Thoracic aorta (tissue), 2 donors: ENCODE measurements around the gene LRRC27. TPM values are rescaled to one million over a fixed set of nuclear protein-coding genes. Genes with fewer than 3 reads are reported as not detected.

Experiments
- ATAC-seq: fragments of 150-250 bp; one replicate; pipeline ENCODE4 v1.8.0; 2017; ENCODE audit warnings: low read depth; ENCODE audit not compliant: insufficient number of reproducible peaks, low FRiP score
- DNase-seq: peaks from one replicate; pipeline ENCODE4 v3.0.0-alpha.2; 2020; ENCODE audit warnings: low spot score
- H3K27ac ChIP-seq, 2 donors: fragments of 200-600 bp; sonication (generic); 1 replicate in 1 of 2; 2 replicates in 1 of 2; pipeline ENCODE4 v1.5.1; 2016; ENCODE audit warnings: mild to moderate bottlenecking in 2 of 2, moderate library complexity in 2 of 2
- H3K27me3 ChIP-seq: fragments of 200-600 bp; sonication (generic); replicated peaks from 2 replicates; pipeline ENCODE4 v1.6.0; 2016; ENCODE audit warnings: mild to moderate bottlenecking; ENCODE audit not compliant: insufficient read depth
- H3K36me3 ChIP-seq: fragments of 200-600 bp; sonication (generic); one replicate; pipeline ENCODE4 v1.5.1; 2016
- H3K4me1 ChIP-seq, 2 donors: fragments of 200-600 bp; sonication (generic); 1 replicate in 1 of 2; 2 replicates in 1 of 2; pipeline versions ENCODE4 v1.5.1 to v1.6.0; 2016; ENCODE audit warnings: low read depth in 2 of 2, mild to moderate bottlenecking in 1 of 2; ENCODE audit not compliant: control insufficient read depth in 1 of 2
- H3K4me3 ChIP-seq: fragments of 200-600 bp; sonication (generic); 2 replicates; pipeline ENCODE4 v1.5.1; 2016; ENCODE audit warnings: mild to moderate bottlenecking
- H3K9me3 ChIP-seq: fragments of 200-600 bp; sonication (generic); 2 replicates; pipeline ENCODE4 v1.5.1; 2016
- total RNA-seq, 2 donors: library from RNA; depleted of rRNA; stranded (reverse); fragments of >200 nt; gene quantifications; one replicate each; pipeline versions ENCODE4 v1.1.0 to v1.2.3, GENCODE V29; 2016
- TF ChIP-seq, protein P1 (sequence below): fragments of 200-600 bp; sonication (generic); IDR thresholded peaks from one replicate; pipeline ENCODE4 v1.5.1; 2019; ENCODE audit warnings: antibody characterized with exemption

Gene LRRC27
- total RNA-seq, 2 donors from 2014 or later, result 3.2 to 8.9 TPM

DNA sequence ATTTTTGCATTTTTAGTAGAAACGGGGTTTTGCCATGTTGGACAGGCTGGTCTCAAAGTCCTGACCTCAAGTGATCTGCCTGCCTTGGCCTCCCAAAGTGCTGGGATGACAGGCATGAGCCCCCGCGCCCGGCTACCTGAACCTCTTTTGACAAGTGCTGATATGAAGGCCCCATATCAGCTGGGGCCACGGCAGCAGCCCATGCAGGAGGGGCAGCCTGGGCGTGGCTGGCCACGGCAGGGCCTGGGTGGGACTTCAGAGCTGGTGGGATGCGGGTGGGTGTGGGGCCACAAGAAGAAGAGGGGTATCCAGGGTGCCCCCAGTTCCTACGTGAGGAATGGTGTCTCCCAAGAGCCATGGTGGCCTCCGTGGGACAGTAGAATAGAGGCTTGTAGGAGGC is 6.9 kb downstream of the LRRC27 start:
- Histone ChIP-seq H3K36me3 (no peaks in the 10 kb centered on the region), H3K27ac (no peak overlapping the region)
- DNase-seq, result no peak

DNA sequence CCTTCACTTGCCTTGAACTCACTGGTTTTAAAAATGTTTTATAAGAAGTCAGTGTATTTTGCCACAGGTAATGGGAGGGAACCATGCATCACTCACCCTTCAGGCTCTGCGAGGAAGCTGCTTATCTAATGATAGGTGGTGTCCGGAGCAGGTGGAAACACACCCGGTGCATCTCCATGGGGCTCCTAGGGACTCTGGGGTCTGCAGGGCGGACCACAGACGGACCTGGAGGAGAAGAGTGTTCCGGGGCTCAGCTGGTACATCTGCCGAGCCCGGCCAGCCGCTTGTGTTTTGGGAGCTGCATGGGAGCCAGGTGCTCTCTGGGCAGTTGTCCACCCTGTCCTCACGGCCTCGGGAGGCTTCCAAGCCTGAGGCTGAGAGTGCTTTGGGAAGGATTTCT is 7.3 kb downstream of the LRRC27 start:
- H3K9me3 ChIP-seq, result no peaks in the 10 kb centered on the region
- no peak overlapping the region for H3K27ac ChIP-seq
- TF ChIP-seq, protein P1, sequence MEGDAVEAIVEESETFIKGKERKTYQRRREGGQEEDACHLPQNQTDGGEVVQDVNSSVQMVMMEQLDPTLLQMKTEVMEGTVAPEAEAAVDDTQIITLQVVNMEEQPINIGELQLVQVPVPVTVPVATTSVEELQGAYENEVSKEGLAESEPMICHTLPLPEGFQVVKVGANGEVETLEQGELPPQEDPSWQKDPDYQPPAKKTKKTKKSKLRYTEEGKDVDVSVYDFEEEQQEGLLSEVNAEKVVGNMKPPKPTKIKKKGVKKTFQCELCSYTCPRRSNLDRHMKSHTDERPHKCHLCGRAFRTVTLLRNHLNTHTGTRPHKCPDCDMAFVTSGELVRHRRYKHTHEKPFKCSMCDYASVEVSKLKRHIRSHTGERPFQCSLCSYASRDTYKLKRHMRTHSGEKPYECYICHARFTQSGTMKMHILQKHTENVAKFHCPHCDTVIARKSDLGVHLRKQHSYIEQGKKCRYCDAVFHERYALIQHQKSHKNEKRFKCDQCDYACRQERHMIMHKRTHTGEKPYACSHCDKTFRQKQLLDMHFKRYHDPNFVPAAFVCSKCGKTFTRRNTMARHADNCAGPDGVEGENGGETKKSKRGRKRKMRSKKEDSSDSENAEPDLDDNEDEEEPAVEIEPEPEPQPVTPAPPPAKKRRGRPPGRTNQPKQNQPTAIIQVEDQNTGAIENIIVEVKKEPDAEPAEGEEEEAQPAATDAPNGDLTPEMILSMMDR, result no peak
- DNase-seq (no peak), ATAC-seq (no peak)
- no peaks in the 10 kb centered on the region for H3K27me3 ChIP-seq
- H3K4me3 ChIP-seq, result no peak overlapping the region
- H3K36me3 ChIP-seq, result no peaks in the 10 kb centered on the region
- no peaks in the 10 kb centered on the region for H3K4me1 ChIP-seq

More for the DNA sequence above, 6.9 kb downstream of the LRRC27 start:
- ATAC-seq, result no peak
- H3K27me3 ChIP-seq, result no peaks in the 10 kb centered on the region
- TF ChIP-seq, protein P1, result no peak
- H3K9me3 ChIP-seq, result no peaks in the 10 kb centered on the region
- no peak overlapping the region for H3K4me3 ChIP-seq
- H3K4me1 ChIP-seq, result no peaks in the 10 kb centered on the region

DNA sequence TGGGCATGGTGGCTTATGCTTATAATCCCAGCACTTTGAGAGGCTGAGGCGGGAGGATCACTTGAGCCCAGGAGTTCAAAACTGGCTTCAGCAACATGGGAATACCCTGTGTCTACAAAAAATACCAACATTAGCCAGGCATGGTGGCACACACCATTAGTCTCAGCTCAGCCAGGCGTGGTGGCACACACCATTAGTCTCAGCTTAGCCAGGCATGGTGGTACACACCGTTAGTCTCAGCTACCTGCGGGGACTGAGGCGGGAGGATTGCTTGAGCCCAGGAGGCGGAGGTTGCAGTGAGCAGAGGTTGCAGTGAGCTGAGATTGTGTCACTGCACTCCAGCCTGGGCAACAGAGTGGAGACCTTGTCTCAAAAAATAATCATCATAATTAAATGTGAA is 9.0 kb downstream of the LRRC27 start:
- TF ChIP-seq, protein P1, result no peak
- DNase-seq (no peak), ATAC-seq (no peak)
- Histone ChIP-seq H3K27ac (no peak overlapping the region), H3K36me3 (no peaks in the 10 kb centered on the region), H3K4me3 (no peak overlapping the region), H3K27me3 (no peaks in the 10 kb centered on the region), H3K9me3 (no peaks in the 10 kb centered on the region), H3K4me1 (no peaks in the 10 kb centered on the region)

DNA sequence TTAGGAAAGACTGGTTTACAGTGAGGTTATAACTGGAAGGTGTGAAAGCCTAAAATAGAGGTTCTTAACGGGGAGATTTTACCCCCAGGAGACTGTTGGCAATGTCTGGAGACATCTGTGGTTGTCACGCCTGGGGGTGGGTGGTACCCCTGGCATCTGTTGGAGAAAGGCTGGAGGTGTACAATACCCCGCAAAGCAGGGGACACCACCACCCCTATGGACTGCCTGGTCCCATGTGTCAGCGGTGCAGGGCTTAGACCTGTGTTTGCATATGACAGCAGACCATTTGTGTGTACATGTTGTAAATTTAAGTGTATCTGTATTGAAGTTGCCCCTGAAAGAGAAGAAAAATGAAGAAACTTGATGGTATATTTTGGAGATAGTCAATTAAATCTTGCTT is 9.8 kb downstream of the LRRC27 start:
- no peak for ATAC-seq
- H3K27ac ChIP-seq, result no peak overlapping the region
- no peaks in the 10 kb centered on the region for H3K36me3 ChIP-seq
- H3K4me1 ChIP-seq, result no peaks in the 10 kb centered on the region
- no peaks in the 10 kb centered on the region for H3K9me3 ChIP-seq
- no peak overlapping the region for H3K4me3 ChIP-seq
- DNase-seq, result no peak
- TF ChIP-seq, protein P1, result no peak
- H3K27me3 ChIP-seq, result no peaks in the 10 kb centered on the region

DNA sequence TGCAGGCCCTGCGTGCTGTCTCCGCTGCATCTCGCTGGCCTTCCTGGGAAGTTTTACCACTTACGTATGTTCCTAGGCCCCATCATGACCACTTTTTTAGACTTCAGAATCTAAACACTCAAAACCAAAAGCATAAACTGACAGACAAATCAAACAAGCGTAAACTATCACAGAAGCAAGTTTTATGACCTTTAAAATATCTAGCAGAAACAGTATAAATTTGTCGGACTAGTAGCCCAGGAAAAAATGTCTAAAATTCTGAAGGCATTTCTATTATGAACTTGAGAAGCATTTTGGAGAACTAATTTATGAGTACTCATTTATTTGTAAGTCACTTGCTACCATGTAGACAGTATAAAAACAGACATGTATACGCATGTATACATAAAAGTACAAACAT is 10.6 kb downstream of the LRRC27 start:
- no peak for DNase-seq
- Histone ChIP-seq H3K36me3 (no peaks in the 10 kb centered on the region), H3K9me3 (no peaks in the 10 kb centered on the region), H3K27me3 (no peaks in the 10 kb centered on the region), H3K27ac (no peak overlapping the region), H3K4me3 (no peak overlapping the region), H3K4me1 (no peaks in the 10 kb centered on the region)
- ATAC-seq, result no peak
- TF ChIP-seq, protein P1, result no peak
